Stimulated activated CD8-positive, alpha-beta memory T cell treated with anti-CD3 and anti-CD28 coated beads, Interleukin-4, amount 100 ng/mL, for 48 hours (primary cell): ENCODE results near the gene OPCML.

Experiments
- DNase-seq: peaks from one replicate; pipeline ENCODE4 v3.0.0-alpha.2; 2020

The OPCML gene

DNA sequence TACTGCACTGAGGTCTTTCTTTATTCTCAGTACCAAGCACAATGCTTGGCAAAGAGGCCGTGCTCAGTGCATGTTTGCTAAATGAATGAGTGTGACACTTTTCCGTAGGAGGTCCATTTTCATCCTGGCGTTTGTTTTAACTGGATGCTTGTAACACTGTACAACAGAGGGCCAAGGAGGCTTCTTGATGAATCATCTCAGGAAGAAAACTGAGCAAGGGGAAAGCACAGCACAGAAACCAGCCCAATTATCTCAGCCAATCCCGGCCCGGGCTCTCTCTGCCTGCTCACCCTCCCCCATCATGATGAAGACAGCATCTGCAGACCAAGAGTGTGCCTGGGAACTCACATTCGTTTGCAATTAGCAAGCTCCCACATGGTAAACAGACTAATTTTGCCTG lies 570.3 kb downstream of the OPCML start:
- no peak for DNase-seq

DNA sequence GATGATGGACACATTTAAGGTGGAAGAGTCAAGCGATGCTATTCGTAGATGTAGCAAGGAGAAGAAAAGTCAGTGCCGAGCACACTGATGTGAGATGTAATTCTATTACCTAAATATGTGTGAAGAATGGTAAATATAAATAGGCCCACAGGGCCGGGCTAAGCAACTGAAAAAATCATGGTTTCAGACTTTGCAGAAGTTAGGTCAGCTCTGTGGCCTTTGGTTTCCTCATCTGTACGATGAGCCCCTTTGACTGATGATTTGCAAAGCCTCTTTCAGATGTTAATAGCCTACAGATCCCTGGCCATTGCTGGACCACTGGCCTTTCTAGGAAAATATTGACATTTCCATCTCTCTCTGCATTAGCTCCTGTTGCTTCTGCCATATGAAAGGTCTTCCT lies 570.8 kb downstream of the OPCML start:
- no peak for DNase-seq

DNA sequence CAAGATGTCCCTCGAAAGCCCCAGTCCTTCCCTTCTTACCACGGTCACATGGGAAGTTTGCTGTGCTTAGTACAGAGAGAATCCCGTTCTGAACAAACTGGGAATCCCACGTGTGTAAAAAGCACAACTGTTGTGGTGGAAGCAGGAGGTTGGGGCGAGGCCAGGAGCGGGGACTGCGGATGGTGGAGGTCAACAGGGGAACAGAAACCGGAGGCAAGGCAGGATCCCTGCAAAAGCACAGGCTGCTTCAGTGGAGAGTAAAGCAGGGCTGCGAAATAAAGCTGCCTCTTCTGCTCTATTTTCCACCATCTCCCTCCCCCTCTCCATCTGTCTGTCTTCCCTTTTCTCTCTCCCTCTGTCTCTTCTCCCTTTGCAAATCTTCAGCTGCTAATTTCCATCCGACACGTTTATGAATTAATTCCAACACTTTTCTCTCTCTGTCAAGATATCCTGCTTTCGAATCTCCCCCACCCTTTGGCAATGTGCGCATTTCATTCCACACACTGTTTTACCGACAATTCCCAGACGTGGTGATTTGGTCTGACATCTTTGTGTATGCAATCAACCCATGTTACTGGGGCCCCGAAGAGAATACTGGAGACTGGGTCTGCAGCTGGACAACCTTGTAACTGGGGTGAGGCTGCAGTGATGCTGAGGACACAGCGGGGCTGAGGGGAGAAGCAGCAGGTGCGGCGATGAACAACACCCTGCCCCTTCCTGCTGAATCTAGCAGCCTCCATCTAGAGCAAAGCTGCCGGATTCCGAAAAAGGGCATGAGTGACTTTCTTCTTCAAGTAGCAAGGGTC lies 571.8 kb downstream of the OPCML start:
- DNase-seq: no peak

DNA sequence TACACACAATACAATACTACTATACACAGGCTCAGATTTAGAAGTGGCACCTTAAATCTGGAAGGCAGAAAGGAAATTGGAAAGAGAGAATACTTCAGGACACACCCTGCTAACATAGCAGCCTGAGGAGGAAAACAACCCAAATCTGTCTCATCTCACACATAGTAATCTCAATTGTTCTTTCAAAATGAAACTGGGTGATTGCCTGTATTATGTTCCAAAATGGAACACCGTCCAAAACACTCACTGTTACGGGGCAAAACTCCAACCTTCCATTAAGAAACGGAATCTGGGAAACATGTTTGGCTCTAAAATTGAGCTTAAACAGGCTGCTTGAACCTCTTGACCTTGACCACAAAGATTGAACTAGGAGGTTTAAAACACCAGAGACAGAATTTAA lies 572.6 kb downstream of the OPCML start:
- DNase-seq: no peak

DNA sequence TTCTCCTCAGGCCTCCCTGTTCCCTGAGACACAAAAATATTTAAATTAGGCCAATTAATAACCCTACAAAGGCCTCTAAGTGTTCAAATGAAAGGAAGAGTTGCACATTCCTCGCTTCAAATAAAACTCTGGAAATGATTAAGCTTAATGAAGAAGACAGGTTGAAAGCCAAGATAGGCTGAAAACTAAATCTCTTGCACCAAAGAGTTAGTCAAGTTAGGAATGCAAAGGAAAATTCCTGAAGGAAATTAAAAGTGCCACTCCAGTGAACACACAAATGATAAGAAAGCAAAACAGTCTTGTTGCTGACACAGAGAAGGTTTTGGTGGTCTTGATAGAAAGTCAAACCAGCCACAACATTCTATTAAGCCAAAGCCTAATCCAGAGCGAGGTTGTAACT lies 574.4 kb downstream of the OPCML start:
- no peak for DNase-seq

DNA sequence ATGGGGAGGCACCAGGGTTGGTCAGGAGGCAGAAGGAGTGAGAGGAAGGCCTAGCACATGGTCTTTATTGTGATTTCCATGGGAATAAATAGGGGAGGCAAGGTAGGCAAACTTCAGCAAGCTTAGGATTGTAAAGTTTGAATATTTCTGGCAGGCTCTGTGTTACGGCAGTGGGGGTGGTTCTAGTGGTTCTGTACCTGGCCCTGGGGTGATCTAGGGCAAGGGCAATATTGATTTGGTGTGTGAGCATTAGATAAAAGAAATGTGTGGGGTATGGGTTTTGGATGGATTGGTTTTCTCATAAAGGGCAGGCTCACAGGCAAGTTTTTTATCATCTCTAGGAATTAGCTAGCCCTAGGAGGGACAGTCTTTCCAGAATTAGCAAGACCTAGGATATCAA lies 584.0 kb downstream of the OPCML start:
- DNase-seq: no peak

DNA sequence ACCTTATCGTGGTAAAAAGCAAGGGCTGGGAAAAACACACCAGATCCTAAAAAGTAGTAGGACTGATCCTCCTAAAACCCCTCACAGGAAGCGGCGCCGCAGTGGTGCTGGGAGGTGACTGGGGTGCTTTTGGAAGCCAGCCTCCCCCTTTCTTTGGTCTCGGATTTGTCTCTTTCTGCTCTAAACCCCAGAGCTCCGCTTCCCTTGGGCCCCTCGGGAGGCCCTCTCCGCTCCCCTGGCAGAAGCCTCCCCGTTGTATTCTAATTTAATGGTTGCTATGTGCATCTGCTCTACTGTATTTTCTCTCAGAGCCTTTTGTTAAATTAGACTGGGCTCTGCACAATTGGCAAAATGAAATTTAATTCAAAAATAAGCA lies 587.7 kb downstream of the OPCML start:
- no peak for DNase-seq

DNA sequence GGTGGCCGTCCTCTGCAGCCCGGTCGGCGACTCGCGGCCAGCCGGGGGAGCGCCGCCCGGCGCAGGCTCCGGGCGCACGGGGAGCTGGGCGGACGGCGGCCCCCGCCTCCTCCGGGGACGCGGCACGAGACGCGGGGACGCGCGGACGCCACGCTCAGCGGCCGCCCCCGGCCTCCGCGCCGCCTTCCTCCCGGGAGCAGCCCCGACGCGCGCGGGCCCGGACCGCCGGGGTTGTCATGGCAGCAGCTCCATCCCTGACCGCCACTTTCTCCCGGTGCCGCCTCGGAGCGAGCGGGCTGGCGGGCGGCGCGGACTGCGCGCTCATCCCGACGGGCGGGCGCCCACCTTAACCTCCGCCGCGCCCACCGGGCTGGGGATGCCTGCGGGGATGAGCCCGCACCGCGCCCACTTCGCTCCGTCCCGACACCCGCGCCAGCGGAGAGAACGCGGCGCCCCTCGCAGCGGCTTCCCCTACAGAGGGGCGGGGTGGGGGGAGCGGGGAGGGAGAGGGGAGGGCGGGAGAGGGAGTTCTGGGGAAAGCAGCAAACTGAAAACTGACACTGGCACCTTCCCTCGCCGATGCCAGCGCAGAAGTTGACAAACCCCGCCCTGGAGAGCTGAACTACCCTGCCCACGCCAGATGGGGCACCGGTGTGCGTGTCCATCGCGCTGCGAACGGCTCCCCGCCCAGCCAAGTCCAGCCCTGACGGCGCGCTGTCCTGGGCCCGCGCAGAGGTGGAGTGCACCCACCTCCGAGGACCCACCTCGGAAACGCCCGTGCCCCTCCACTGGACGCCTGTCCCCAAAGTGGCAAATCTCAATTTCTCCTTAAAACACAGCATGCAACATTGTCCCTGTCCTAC lies 588.4 kb downstream of the OPCML start:
- no peak for DNase-seq

DNA sequence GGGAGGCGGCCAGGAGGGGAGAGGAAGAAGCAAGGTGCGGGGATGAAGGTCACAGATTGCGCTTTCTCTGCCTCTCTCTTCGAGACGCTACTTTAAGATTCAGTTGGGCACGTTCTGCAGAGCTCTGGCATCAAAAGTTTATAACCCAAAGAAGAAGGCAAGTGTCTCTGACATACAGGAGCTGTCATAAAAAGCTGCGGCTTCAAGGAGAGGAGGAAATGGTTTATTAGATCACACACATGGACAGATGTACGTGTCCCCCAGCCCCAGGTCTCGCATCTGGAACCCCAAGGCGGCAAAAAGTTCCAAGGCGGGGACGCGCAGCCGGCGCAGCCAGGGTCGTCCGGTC lies 589.0 kb downstream of the OPCML start:
- DNase-seq: no peak

DNA sequence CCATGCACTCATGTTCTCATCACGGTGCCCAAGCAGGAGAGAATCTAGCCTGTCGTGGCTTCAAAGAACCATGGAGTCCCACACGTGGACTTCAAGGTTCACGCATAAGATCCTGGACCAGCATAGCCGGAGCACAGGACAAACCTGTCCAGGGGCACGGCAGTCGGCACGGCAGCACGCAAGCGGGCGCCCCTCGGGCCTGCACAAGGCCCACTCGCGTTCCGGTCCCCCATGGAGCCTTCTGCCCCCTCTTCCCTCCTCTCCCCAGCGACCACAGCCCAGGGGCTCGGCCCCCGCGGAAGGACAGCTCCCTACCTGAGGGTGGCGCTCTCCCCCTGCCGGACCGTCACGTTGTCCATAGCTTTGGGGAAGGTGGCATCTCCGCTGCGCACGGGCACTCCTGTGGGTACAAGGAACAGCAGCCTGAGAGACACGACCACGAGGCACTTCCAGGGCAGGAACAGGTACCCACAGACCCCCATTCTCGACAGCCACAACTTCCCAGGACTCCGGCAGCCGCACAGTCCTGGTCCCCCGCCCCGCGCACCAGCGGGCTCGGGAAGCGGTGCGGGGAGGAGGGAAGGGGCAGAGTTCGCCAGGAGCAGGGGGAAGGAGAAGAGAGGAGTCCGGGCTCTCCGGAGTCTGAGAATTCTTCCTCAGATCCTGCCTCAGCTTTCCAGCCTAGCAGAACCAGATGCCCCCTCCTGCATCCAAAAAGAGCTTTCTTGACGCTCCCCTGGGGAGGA lies 589.5 kb downstream of the OPCML start:
- no peak for DNase-seq

DNA sequence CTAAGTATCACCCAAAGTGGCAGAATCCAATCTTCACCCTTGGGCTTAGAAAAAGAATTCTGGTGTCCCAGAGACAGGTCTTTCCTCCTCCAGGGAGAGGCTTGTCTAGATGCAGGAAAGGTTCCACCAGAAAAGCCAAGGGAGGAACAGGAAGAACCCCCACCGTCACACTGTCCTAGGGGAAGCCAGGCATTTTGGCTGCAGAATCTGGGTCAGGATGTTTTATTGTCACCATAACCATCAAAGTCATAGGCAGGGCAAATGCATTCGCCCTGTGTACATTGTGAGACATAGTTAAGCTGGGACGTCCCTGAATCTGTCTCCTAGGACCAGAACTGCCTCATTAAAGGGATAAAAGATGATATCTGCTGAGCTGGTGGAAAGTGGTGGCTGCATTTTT lies 590.5 kb downstream of the OPCML start:
- DNase-seq: no peak

DNA sequence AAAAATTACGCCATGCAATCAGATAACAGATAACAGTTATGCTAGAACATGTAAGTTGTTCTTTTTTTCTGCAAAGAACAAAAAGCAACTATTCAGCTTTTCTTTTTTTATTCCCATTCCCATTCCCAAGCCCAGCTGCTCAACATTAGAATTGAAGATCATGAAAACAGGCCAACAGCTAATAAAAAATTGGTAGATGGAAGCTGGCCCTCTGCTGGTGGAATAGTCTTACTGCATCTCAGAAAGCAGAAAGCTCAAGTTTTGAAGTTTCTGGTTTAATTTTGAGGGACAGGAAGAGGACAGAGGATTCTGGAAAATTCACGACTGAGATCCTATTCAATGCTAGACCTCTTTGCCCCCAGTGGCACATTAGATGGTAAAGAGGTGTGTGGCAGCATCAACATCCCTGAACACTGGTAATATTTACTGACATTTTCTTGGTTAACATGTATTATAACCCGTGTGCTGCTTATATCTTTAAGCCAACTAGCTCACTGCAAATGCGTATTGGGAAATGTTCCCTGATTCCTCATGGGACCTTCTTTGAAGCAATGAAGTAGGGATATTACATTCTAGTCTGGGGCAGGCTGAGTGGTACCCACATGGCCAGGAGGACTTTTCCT lies 591.2 kb downstream of the OPCML start:
- no peak for DNase-seq

DNA sequence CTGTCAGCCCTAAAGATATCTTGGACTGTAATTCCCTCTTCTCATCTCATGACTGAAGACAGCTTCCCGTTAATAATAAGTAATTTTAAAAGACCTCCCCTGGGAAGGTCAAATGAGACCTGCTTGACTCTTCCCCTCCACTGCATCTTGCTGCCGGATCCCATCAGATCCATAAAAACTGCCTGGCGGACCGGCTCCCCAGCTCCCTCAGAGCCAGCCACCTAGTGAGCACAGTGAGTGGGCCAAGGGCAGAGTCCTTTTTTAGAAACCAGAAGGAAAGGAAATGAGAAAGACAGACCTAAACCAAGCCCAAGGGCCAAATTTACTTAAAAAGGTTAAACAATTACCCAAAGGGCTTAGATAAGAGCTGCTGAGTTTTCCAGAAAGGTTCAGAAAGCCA lies 595.3 kb downstream of the OPCML start:
- DNase-seq: no peak

DNA sequence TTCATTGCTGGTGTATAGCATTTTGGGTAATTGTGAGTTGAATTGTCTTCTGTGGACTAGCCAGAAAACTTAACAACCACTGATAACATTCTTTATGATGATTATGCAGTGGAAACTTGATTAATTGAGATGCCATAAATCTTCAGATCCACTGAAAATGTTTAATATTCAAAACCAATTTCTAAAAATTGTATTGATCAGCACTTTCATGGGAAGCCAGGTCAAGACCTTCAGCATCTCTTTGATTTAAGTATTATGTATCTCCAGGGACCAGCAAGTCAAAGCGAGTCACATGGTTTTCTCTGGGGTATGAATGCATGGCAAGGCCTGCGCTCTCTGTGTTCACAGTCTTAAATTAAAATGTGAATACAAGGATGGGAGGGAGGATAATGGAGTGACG lies 596.9 kb downstream of the OPCML start:
- no peak for DNase-seq

DNA sequence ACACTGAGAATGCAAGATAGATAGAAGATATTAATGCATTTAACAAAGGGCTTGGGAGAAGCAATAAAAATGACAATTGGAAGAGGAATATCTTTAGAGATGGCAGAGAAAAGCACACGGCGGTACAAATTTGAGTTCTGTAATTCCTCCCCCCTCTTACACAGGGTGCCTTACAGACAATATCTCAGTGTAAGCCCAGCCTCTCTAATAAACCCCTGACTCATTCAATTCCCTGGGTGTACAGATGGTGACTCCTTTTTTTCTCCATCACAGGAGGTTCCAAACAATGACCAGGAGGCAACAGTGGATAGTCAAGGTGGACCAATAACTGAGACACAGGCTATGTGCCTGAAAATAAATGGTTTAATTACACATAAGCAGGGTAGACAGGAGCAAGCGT lies 598.6 kb downstream of the OPCML start:
- no peak for DNase-seq

DNA sequence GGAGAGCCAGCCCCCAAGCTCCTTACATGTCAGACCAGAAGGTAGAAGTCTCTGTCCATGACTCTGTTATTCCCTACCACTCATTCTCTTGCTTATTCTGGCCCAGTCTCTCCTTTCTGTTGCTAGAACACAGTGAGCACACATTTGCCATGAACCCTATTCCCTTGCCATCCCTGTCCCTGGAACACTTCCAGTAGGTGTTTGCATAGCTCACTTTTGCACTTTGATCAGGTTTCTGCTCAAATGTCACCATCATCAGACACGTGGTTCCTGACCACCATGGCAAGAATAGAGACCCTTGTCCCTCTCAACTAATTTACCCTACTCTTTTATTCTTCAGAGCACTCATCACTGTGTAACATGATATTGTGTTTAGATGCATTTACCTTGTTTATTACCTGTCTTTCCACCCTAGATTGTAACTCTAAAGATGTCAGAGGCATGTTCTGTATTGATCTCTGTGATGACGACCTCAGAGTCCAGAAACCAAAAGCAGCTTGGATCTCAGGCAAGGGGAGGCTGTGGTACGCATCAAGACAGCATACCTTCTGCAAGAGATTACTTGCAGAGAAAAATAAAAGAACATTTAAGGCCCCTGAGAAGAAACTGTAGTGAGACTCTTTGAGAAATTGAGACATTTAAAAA lies 606.4 kb downstream of the OPCML start:
- DNase-seq: no peak

DNA sequence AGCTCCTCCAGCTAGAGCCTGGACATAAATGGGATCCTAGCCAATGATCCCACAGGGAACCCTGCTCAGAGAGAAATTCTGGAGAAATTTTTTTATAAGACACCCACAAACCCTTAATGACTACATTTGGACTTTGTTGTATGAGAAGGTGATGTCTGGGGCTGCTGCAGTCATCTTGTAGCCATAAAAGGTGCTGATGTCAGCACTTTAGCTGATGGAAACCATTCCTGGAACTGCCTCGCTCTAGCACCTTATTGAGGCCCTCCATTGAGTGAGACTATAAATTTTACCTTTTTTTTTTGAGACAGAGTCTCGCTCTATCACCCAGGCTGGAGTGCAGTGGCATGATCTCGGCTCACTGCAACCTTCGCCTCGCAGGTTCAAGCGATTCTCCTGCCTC lies 610.7 kb downstream of the OPCML start:
- no peak for DNase-seq

DNA sequence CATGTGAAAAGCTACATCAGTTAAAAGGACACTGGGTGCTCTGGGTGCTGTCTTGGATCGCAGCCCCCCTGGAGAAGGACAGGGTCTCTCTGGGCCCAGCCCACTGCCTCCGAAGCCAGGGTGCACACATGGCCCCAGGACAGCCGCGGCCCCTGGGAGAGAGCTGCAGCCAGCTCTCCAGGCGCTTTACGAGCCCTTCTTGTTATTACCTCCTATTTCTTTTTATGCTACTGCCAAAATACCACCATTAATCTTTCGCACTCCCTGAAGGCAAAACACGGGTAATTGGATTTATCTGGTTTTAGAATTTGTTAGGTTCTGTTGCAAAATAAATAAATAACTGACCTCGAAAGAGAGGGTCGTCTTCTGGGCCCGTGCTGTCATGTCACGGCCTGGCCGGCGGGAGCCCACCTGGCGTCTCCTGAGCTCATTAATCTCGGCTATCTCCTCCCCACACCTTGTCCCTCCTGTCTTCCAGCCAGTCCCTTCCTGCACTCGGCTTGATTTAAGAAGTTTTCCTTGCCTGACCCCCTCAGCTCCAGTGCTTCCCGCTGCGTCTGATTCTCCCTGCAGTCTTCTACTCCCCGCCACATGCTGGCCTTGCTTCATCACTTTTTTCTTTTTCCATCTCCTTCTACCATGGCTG lies 611.7 kb downstream of the OPCML start:
- DNase-seq: no peak

DNA sequence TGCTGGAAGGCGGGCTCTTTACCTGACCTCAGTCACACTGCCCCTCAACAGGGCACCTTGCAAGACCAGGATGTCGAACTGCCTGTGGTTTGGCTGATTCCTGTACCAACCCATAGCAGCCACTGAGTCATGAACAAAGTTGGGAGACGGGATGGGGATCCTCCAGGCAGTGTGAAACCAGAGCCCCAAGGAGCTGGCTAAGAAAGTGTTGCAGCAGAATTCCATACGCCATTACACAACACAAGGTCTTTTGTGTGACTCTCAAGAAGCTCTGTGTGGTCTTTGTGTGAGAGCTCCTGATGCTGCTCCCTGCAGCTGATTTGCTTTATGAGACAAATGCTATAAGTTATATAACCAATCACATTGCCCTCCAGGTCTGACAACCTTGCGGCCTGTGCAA lies 617.7 kb downstream of the OPCML start:
- DNase-seq: no peak

DNA sequence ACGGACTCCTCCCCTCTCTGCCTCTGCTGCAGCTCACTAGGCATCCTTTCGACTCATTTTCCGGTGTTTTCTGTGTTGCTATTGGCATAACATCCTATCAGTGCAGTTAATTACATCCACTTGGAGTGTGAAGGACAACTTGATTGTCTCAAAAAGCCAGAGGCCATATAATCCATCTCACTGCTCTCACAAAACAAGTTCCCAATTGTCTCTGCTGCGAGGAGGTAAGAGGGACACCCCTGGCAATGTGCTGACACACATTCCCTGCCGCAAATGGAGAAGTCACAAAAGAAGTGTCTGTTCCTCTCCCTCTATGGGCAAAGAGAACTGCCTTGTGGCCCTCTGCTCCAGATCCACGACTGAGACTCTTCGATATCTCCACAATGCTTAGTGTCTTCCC lies 618.4 kb downstream of the OPCML start:
- DNase-seq: no peak

DNA sequence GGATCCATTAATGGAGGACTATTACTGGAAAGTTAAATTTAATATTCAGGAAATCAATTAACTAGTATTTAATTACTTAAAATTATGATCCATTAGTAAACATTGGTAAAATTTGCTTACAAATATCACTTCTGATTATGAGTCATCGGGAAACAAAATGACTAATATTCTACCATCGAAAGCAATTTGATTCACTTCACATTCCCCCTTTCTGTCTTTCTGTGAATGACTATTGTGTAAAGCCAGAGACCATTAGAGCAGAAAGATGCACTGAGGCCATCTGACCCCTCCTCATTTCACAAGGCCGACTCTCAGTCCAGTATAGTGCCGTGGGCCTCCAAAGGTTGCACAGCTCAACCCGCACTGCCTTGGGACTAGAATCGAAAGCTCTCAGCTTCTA lies 619.0 kb downstream of the OPCML start:
- DNase-seq: no peak

DNA sequence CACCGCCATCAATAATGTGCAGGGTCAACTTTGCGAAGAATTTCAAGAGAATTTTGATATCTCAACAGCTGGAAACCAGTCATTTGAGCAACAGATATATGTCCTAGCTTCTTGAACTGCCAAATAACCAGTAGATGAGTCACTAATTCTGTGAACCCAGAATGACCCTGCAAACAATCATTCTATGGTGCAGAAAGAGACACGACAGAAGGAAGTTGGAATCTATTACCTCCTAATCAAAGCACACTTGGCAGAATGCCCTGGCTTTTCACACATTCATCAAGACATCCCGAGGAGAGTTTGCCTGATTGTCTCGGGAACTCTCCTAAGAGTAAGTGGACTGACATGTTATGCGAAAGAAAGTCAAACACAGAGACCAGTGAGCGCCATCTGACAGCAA lies 621.1 kb downstream of the OPCML start:
- no peak for DNase-seq
